GM21825 (cell line): ENCODE results near the gene ARID1B.
"Not testable (repeated sequence)": the region's sequence is repeated elsewhere in the genome, so short reads cannot be mapped to it uniquely, and the experiment has no call there.

Experiments used
- ATAC-seq: cut with Tn5 transposase; IDR thresholded peaks from one replicate; pipeline ENCODE4 v1.9.1; 2021; ENCODE audit warnings: mild to moderate bottlenecking, moderate library complexity; ENCODE audit not compliant: unreplicated experiment

Gene ARID1B

DNA sequence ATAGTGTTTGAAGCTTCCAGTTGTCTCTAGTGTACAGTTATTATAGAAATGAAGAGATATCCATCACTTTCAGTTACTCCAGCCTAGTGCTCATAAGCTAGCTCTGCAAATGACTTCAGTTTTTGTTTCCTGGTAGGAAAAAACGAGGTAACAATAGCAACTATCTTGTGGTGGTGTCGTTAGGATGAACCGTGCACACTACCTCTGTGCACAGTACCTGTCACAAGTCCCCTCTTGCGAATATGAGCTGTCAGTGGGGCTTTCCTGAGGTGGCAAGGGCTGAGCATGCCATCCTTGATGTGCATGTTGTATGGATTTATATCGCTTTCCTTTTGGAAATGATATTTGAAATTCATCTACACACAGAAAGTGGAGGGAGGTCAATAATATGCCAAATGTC is 151.8 kb downstream of the ARID1B start:
- no peak for ATAC-seq

- no peak for ATAC-seq
These were observed 154.1 kb downstream of the ARID1B start for GRCh38 chr6:156931283-156931682.

GRCh38 chr6:156933201-156934068 is 156.3 kb downstream of the ARID1B start:
- ATAC-seq = no peak

GRCh38 chr6:156934069-156934460 is 156.9 kb downstream of the ARID1B start:
- no peak for ATAC-seq

DNA sequence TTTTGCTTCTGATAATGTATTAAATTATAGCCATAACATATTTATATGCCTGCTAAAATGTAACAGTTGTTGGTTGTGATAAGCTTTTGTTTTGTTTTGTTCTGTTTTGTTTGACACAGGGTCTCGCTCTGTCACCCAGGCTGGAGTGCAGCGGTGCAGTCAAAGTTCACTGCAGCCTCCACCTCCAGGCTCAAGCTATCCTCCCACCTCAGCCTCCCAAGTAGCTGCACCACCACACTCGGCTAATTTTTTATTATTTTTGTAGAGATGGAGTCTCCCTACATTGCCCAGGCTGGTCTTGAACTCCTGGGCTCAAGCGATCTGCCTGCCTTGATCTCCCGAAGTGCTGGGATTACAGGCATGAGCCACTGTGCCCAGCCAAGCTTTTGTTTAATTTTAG is 157.8 kb downstream of the ARID1B start:
- no peak for ATAC-seq

DNA sequence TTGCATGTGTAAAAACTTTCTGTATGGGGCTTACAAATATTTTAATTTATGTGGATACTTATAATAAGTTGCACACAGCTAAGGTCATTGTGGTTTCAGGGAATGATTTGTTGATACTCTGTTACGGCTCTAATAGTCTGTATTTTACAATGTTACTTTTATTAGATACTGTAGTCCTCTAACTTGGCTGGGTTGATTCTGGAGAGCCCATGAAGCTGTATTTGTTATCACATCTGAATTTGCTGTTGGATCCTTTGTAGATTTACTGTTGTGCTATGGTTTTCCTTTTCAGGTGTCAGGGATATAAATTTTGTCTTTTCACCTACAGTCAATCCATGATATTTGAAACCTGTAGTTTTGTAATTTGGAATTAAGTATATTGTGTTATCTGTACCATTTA is 161.0 kb downstream of the ARID1B start:
- no peak for ATAC-seq

DNA sequence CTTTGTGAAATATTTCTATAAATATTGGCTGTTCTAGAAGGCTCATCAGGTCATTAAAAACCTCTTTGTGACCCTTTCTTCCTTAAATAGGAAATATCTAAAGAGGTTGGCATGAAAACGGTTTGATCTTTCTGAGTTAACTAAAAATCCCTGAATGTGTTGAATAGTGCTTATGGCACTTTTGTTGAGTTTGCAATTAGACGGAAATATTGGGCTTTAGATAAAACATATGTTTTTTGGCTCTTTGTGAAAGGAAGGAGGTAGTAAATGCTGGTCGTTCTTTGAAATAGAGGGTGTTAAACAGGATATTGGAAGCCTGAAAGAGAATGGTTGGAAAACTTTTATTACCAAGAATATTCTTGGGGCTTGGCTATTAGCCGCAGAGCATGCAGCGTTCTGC is 163.0 kb downstream of the ARID1B start:
- no peak for ATAC-seq

GRCh38 chr6:156942266-156942665 is 165.1 kb downstream of the ARID1B start:
- no peak for ATAC-seq

DNA sequence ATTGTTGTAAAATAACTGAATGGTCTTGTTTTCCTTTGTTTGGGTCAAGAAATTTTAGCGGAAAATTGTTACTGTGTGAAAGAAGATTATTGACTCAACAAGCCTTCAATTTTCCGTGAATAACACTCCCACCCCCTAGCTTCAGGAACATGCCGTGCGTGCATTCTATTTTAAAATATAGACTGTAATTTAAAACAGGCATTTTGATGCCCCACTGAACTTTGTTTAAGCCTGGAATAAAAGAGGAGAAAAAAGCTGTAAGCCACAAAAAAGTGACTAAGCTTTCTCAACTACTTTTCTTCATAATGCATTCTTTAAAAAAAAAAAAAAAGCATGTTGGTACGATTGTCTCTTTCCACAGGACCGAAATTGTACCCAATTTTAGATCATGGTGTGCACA is 166.0 kb downstream of the ARID1B start:
- no peak for ATAC-seq

DNA sequence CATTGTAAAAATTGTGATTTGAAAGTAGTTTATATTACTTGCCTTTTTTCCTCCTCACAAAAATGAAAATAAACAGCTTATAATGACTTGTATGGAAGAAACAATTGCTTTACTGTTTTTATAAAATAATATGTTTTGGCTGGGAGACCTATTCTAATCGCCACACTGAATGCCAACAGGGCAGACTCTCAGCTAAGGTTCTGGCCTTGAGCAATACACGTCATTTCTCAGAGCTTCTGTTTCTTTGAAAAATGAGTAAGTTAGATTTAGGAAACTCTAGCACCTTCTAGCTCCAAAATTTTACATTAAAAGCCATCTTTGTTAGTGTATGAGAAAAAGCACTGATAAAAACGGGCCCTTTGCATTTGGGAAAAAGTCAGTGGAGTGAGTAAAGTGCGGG is 166.6 kb downstream of the ARID1B start:
- no peak for ATAC-seq

GRCh38 chr6:156944412-156944811 is 167.2 kb downstream of the ARID1B start:
- no peak for ATAC-seq

GRCh38 chr6:156945789-156946172 is 168.6 kb downstream of the ARID1B start:
- not testable (repeated sequence) for ATAC-seq

GRCh38 chr6:156946370-156946936 is 169.3 kb downstream of the ARID1B start:
- ATAC-seq = no peak

- ATAC-seq = no peak
These were observed 171.1 kb downstream of the ARID1B start for GRCh38 chr6:156948277-156948676.

- no peak for ATAC-seq
These were observed 171.6 kb downstream of the ARID1B start for GRCh38 chr6:156948807-156949206.

- ATAC-seq = no peak
These were observed 172.2 kb downstream of the ARID1B start for GRCh38 chr6:156949376-156949775.

- no peak for ATAC-seq
These were observed 172.9 kb downstream of the ARID1B start for GRCh38 chr6:156950084-156950483.

DNA sequence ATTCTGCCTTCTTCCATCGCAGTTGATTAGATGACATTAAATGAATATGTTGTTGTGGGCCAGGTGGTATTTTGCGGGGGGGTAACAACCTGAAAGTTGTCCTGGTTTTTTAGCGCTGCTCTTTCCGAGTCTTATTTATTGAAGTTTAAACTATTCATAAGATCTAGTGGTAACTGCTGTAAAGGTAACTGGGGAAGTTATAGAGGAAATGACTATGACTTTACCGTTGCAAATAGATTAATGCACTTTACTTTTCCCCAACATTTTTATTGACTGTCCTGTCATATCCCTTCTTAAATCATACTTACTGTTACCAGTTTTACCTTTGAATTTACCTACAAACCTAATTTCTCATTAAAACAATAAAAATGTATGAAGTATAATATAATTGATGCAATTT is 173.4 kb downstream of the ARID1B start:
- no peak for ATAC-seq

DNA sequence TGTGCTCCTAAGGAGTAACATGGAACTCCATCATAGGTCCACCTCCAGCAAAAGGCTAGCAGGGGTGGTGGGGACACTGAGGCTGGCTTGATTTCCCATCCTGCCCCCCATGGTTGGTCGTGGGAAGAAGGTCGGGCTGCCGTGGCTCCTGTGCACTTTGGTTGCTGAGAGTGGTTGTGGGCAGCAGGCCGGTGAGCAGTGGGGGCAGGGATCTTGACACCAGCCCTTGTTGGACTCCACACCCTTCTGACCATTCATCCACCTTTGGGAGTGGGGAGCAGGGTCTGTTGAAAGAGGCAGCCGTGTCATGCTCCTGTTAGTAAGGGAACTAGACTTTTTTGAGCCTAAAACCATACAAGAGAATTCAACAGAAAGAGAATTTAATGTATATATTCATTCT is 175.2 kb downstream of the ARID1B start:
- ATAC-seq = no peak

GRCh38 chr6:156953127-156953478 is 175.9 kb downstream of the ARID1B start:
- ATAC-seq = no peak

DNA sequence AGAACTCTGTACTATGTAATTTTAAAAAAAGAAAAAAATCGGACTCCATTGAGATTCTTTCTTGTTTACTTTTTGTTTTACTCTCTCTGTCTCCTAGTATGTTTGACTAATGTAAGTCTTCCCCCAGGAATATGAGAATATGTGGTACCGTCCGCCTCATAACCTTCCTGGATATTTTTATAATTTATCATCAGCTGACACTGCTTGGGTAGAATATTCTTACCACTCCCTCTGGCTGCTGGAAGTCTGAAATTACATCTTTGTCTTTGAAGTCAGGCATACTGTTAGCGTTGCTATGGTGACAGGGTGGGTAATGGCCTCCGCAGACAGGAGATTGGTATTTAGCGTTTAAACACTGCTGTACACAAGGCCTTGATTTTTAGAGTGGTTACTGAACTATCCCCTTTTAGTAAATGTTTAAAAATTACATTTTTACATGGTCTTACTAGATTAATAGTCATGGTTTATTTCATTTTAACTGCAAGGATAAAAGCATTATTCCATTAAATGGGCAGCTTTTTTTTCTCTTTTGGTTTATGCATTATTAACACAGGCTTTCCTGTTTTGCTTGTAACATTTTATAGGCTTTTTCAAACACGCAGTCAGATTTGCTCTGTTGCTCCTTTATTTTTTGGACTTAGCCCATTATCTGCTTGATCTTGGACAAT is 176.4 kb downstream of the ARID1B start:
- ATAC-seq = no peak

DNA sequence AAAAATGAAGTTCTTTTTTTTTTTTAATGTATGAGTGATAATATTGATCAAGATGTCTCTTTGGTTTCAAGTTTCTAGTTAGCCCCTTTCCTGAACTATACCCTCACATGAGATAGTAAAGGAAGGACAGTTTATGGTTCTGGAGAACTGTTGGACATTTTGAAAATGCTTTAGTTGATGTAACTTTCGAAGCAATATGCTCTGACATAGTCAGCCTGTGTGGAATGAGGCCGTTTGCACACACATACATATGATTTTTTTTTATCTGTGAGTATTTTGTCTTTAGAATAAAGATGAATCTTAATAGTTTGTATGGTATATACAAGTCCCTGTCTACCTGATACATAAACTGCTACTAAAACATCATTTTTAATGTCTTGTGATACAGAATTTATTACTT is 177.0 kb downstream of the ARID1B start:
- ATAC-seq = no peak
